ENCODE results near the gene SLMAP.

Gene SLMAP

GRCh38 chr3:57729334-57730045, 26.6 kb upstream of the SLMAP start:
- TF ChIP-seq NFIC (IDR thresholded peaks at IDR 0.05): no peak

- no peak for TF ChIP-seq EP300 (IDR thresholded peaks at IDR 0.05; ENCODE audit: borderline replicate concordance)
- no peak for TF ChIP-seq ZBTB7A (IDR thresholded peaks at IDR 0.05; ENCODE audit: low read depth)
- no peak for TF ChIP-seq TCF12 (IDR thresholded peaks at IDR 0.05; ENCODE audit: low read depth)
- no peak for TF ChIP-seq EGR1 (IDR thresholded peaks at IDR 0.05)
- TF ChIP-seq CREB1 (IDR thresholded peaks at IDR 0.05; ENCODE audit: low read depth): no peak
- no peak for TF ChIP-seq REST (IDR thresholded peaks at IDR 0.05; ENCODE audit: low read depth)
- TF ChIP-seq FOXM1 (IDR thresholded peaks at IDR 0.05; ENCODE audit: borderline replicate concordance, low read depth): no peak
Observed at GRCh38 chr3:57730682-57731081, 25.4 kb upstream of the SLMAP start.

GRCh38 chr3:57731311-57731710, 24.8 kb upstream of the SLMAP start:
- TF ChIP-seq TCF12 (IDR thresholded peaks at IDR 0.05; ENCODE audit: low read depth): no peak
- TF ChIP-seq MAX (IDR thresholded peaks at IDR 0.05): no peak
- no peak for TF ChIP-seq NFIC (IDR thresholded peaks at IDR 0.05)
- no peak for TF ChIP-seq USF1 (IDR thresholded peaks at IDR 0.05)
- TF ChIP-seq TEAD4 (IDR thresholded peaks at IDR 0.05): no peak
- TF ChIP-seq CEBPB (IDR thresholded peaks at IDR 0.05): no peak
- no peak for TF ChIP-seq REST (IDR thresholded peaks at IDR 0.05; ENCODE audit: low read depth)
- TF ChIP-seq YY1 (IDR thresholded peaks at IDR 0.05; ENCODE audit: low read depth): no peak
- TF ChIP-seq CREB1 (IDR thresholded peaks at IDR 0.05; ENCODE audit: low read depth): no peak
- no peak for TF ChIP-seq TAF1 (IDR thresholded peaks at IDR 0.05; ENCODE audit: low read depth)
- no peak for TF ChIP-seq RAD21 (IDR thresholded peaks at IDR 0.05; ENCODE audit: low read depth)
- no peak for TF ChIP-seq ZBTB7A (IDR thresholded peaks at IDR 0.05; ENCODE audit: low read depth)
- TF ChIP-seq FOXM1 (IDR thresholded peaks at IDR 0.05; ENCODE audit: borderline replicate concordance, low read depth): no peak
- no peak for TF ChIP-seq EP300 (IDR thresholded peaks at IDR 0.05; ENCODE audit: borderline replicate concordance)
- TF ChIP-seq EGR1 (IDR thresholded peaks at IDR 0.05): no peak

GRCh38 chr3:57733790-57734189, 22.3 kb upstream of the SLMAP start:
- TF ChIP-seq EP300 (IDR thresholded peaks at IDR 0.05; ENCODE audit: borderline replicate concordance): no peak
- no peak for TF ChIP-seq CEBPB (IDR thresholded peaks at IDR 0.05)
- no peak for TF ChIP-seq TEAD4 (IDR thresholded peaks at IDR 0.05)
- TF ChIP-seq MAX (IDR thresholded peaks at IDR 0.05): no peak
- TF ChIP-seq REST (IDR thresholded peaks at IDR 0.05; ENCODE audit: low read depth): no peak
- no peak for TF ChIP-seq RAD21 (IDR thresholded peaks at IDR 0.05; ENCODE audit: low read depth)
- TF ChIP-seq ZBTB7A (IDR thresholded peaks at IDR 0.05; ENCODE audit: low read depth): no peak
- no peak for TF ChIP-seq EGR1 (IDR thresholded peaks at IDR 0.05)
- TF ChIP-seq USF1 (IDR thresholded peaks at IDR 0.05): no peak
- TF ChIP-seq TCF12 (IDR thresholded peaks at IDR 0.05; ENCODE audit: low read depth): no peak
- no peak for TF ChIP-seq FOXM1 (IDR thresholded peaks at IDR 0.05; ENCODE audit: borderline replicate concordance, low read depth)
- TF ChIP-seq NFIC (IDR thresholded peaks at IDR 0.05): no peak
- no peak for TF ChIP-seq YY1 (IDR thresholded peaks at IDR 0.05; ENCODE audit: low read depth)
- TF ChIP-seq TAF1 (IDR thresholded peaks at IDR 0.05; ENCODE audit: low read depth): no peak
- no peak for TF ChIP-seq CREB1 (IDR thresholded peaks at IDR 0.05; ENCODE audit: low read depth)
